Peyer's patch (tissue), 4 donors: ENCODE data around the gene METTL4.

ENCODE experiments used
- POLR2A ChIP-seq, 2 donors: fragments of 450-650 bp; IDR thresholded peaks; one replicate each; pipeline ENCODE4 v1.5.1; 2017; ENCODE audit warnings: antibody characterized with exemption in 2 of 2, mild to moderate bottlenecking in 2 of 2, moderate library complexity in 2 of 2
- TF ChIP-seq, protein P1 (sequence below), 6 experiments: fragments of 450-650 bp in 4 of 6; fragments of 200-600 bp in 2 of 6; sonication (generic) in 1 of 6; IDR thresholded peaks; one replicate each; pipeline ENCODE4 v1.5.1; 2017 to 2019; ENCODE audit warnings: antibody characterized with exemption in 6 of 6, mild to moderate bottlenecking in 3 of 6, moderate library complexity in 1 of 6

DNA sequence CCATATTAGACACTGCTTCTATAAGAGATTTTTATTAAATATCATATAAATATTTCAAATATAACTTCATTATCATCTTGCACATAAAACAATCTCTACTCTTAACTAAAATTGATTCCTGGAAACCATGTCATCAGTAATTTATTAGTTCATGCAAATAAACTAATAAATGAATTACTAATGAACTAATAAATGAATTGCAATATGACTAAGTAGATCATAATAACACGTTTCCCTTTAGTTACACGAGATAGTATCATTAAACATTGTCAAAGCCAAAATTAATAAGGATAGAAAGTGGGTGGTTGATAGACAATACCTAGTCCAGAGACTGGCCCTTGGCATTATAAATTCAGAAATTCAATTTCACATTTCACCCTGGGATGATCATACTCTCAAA, 26.1 kb downstream of the METTL4 start:
- TF ChIP-seq, protein P1, sequence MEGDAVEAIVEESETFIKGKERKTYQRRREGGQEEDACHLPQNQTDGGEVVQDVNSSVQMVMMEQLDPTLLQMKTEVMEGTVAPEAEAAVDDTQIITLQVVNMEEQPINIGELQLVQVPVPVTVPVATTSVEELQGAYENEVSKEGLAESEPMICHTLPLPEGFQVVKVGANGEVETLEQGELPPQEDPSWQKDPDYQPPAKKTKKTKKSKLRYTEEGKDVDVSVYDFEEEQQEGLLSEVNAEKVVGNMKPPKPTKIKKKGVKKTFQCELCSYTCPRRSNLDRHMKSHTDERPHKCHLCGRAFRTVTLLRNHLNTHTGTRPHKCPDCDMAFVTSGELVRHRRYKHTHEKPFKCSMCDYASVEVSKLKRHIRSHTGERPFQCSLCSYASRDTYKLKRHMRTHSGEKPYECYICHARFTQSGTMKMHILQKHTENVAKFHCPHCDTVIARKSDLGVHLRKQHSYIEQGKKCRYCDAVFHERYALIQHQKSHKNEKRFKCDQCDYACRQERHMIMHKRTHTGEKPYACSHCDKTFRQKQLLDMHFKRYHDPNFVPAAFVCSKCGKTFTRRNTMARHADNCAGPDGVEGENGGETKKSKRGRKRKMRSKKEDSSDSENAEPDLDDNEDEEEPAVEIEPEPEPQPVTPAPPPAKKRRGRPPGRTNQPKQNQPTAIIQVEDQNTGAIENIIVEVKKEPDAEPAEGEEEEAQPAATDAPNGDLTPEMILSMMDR (IDR thresholded peaks at IDR 0.05): no peak
- no peak for TF ChIP-seq POLR2A (IDR thresholded peaks at IDR 0.05)
